H1 (cell line): ENCODE measurements around the gene CDH18. TPM values are rescaled to one million over a fixed set of nuclear protein-coding genes. Genes with fewer than 3 reads are reported as not detected.

Experiments
- CTCF ChIA-PET: fragments of 300-600 bp; sonication (Branson Sonifier 250); formaldehyde crosslinking; loops from one replicate; lab custom pipeline; 2021; ENCODE audit not compliant: partially characterized antibody; lab: Charles Lee
- POLR2A ChIA-PET: fragments of 300-600 bp; sonication (Branson Sonifier 250); formaldehyde crosslinking; loops from one replicate; lab custom pipeline; 2021; ENCODE audit warnings: inconsistent platforms; ENCODE audit not compliant: partially characterized antibody; lab: Charles Lee
- DNase-seq, 2 experiments: peaks; one replicate each; pipeline versions ENCODE4 v3.0.0 to v3.0.0-alpha.2; 2010 to 2022; ENCODE audit warnings: low spot score in 2 of 2, low read depth in 1 of 2, mixed read lengths in 1 of 2
- FAIRE-seq: peaks from 2 replicates; lab custom pipeline; 2011; peaks lifted over from hg19 to GRCh38; lab: Jason Lieb, UNC
- H2AFZ ChIP-seq: 2 replicates; pipeline ENCODE4 v1.8.1; 2012; ENCODE audit warnings: low read length, inconsistent platforms
- H2AK5ac ChIP-seq: 2 replicates; pipeline ENCODE4 v1.6.1; 2013; ENCODE audit warnings: low read depth, low read length
- H2BK120ac ChIP-seq: replicated peaks from 2 replicates; pipeline ENCODE3; 2013; ENCODE audit warnings: low read depth, low read length, inconsistent platforms
- H2BK12ac ChIP-seq: 2 replicates; pipeline ENCODE4 v1.6.1; 2013; ENCODE audit warnings: low read depth, low read length
- H2BK15ac ChIP-seq: 2 replicates; pipeline ENCODE4 v1.6.1; 2013; ENCODE audit warnings: low read length
- H2BK20ac ChIP-seq: 2 replicates; pipeline ENCODE4 v1.6.1; 2013; ENCODE audit warnings: low read length
- H2BK5ac ChIP-seq: 2 replicates; pipeline ENCODE4 v1.6.1; 2013; ENCODE audit warnings: low read depth, low read length
- H3K14ac ChIP-seq: 2 replicates; pipeline ENCODE4 v1.6.1; 2013; ENCODE audit warnings: inconsistent platforms; ENCODE audit not compliant: insufficient read length
- H3K18ac ChIP-seq: 2 replicates; pipeline ENCODE4 v1.6.1; 2013; ENCODE audit warnings: low read length; ENCODE audit errors: extremely low read depth
- H3K23ac ChIP-seq: 2 replicates; pipeline ENCODE4 v1.6.1; 2013; ENCODE audit warnings: inconsistent platforms; ENCODE audit not compliant: insufficient read length
- H3K23me2 ChIP-seq: 2 replicates; pipeline ENCODE4 v1.6.1; 2013; ENCODE audit warnings: low read depth, low read length
- H3K27ac ChIP-seq: 2 replicates; pipeline ENCODE4 v1.6.1; 2011; ENCODE audit warnings: low read depth, low read length, inconsistent platforms
- H3K27me3 ChIP-seq, 4 experiments: replicated peaks in 1 of 4; 1 replicate in 1 of 4; 2 replicates in 3 of 4; pipeline versions ENCODE4 v1.6.1 to v1.8.1; 2011 to 2013; ENCODE audit warnings: low read length in 3 of 4, mild to moderate bottlenecking in 3 of 4, inconsistent platforms in 2 of 4, mixed read lengths in 2 of 4, moderate library complexity in 1 of 4; ENCODE audit not compliant: control insufficient read depth in 3 of 4, insufficient read depth in 3 of 4; ENCODE audit errors: extremely low read depth in 1 of 4
- H3K36me3 ChIP-seq, 4 experiments: 2 replicates each; pipeline versions ENCODE4 v1.6.1 to v1.8.1; 2011 to 2013; ENCODE audit warnings: mild to moderate bottlenecking in 4 of 4, low read length in 3 of 4, moderate library complexity in 2 of 4, control low read depth in 1 of 4, inconsistent platforms in 1 of 4; ENCODE audit not compliant: insufficient read depth in 4 of 4, control insufficient read depth in 2 of 4
- H3K4ac ChIP-seq: replicated peaks from 2 replicates; pipeline ENCODE3; 2013; ENCODE audit warnings: low read length, low read depth, mixed read lengths, inconsistent platforms; ENCODE audit not compliant: insufficient read length
- H3K4me1 ChIP-seq, 4 experiments: replicated peaks in 1 of 4; 1 replicate in 1 of 4; 2 replicates in 3 of 4; pipeline versions ENCODE4 v1.6.1 to v1.8.1; 2011 to 2013; ENCODE audit warnings: low read length in 3 of 4, inconsistent platforms in 2 of 4, mixed read lengths in 1 of 4; ENCODE audit not compliant: insufficient read depth in 4 of 4, control insufficient read depth in 3 of 4
- H3K4me2 ChIP-seq, 2 experiments: 2 replicates each; pipeline versions ENCODE4 v1.6.1 to v1.8.1; 2011 to 2013; ENCODE audit warnings: low read depth in 2 of 2, low read length in 2 of 2, control low read depth in 1 of 2, inconsistent platforms in 1 of 2, mild to moderate bottlenecking in 1 of 2; ENCODE audit not compliant: insufficient read depth in 1 of 2
- H3K4me3 ChIP-seq, 4 experiments: fragments of 200-600, 300-600 bp in 1 of 4; sonication (generic), shearing (Covaris generic), sonication (Bioruptor Twin) in 1 of 4; 2 replicates each; pipeline versions ENCODE4 v1.5.1 to v1.8.1; 2011 to 2016; ENCODE audit warnings: low read length in 4 of 4, low read depth in 3 of 4, control low read depth in 2 of 4, inconsistent platforms in 2 of 4, mild to moderate bottlenecking in 2 of 4, mixed read lengths in 1 of 4, moderate library complexity in 1 of 4; ENCODE audit not compliant: insufficient read depth in 2 of 4; ENCODE audit errors: extremely low read depth in 1 of 4
- H3K56ac ChIP-seq: replicated peaks from 2 replicates; pipeline ENCODE3; 2013; ENCODE audit warnings: low read depth, mild to moderate bottlenecking, mixed read lengths, low read length, inconsistent platforms; ENCODE audit not compliant: insufficient read length
- H3K79me1 ChIP-seq: 2 replicates; pipeline ENCODE4 v1.6.1; 2013; ENCODE audit warnings: low read depth, low read length, control low read depth
- H3K79me2 ChIP-seq, 2 experiments: 2 replicates each; pipeline versions ENCODE4 v1.6.1 to v1.8.1; 2012 to 2013; ENCODE audit warnings: low read length in 2 of 2, mild to moderate bottlenecking in 2 of 2, inconsistent platforms in 1 of 2; ENCODE audit not compliant: insufficient read depth in 2 of 2, control insufficient read depth in 1 of 2
- H3K9ac ChIP-seq, 4 experiments: replicated peaks in 1 of 4; 1 replicate in 1 of 4; 2 replicates in 3 of 4; pipeline versions ENCODE4 v1.6.1 to v1.8.1; 2011 to 2013; ENCODE audit warnings: low read depth in 3 of 4, low read length in 3 of 4, control low read depth in 2 of 4, mild to moderate bottlenecking in 2 of 4, moderate library complexity in 2 of 4, inconsistent platforms in 1 of 4; ENCODE audit errors: extremely low read depth in 1 of 4
- H3K9me3 ChIP-seq, 2 experiments: 2 replicates each; pipeline versions ENCODE4 v1.6.1 to v1.8.1; 2012 to 2013; ENCODE audit warnings: mild to moderate bottlenecking in 2 of 2, moderate library complexity in 2 of 2, control low read depth in 1 of 2, inconsistent platforms in 1 of 2, low read depth in 1 of 2, low read length in 1 of 2, mixed read lengths in 1 of 2; ENCODE audit not compliant: insufficient read depth in 2 of 2
- H4K20me1 ChIP-seq, 2 experiments: replicated peaks in 1 of 2; 2 replicates each; pipeline versions ENCODE3 to v1.8.1; 2011 to 2013; ENCODE audit warnings: inconsistent platforms in 2 of 2, low read length in 2 of 2, mild to moderate bottlenecking in 1 of 2; ENCODE audit not compliant: insufficient read depth in 2 of 2, control insufficient read depth in 1 of 2
- H4K5ac ChIP-seq: 2 replicates; pipeline ENCODE4 v1.6.1; 2013; ENCODE audit warnings: low read length, low read depth, mixed read lengths, inconsistent platforms; ENCODE audit not compliant: insufficient read length
- H4K8ac ChIP-seq: 2 replicates; pipeline ENCODE4 v1.8.0; 2013; ENCODE audit warnings: mild to moderate bottlenecking, moderate library complexity, low read length, inconsistent platforms; ENCODE audit not compliant: insufficient read depth; ENCODE audit errors: extremely low read depth
- H4K91ac ChIP-seq: replicated peaks from 2 replicates; pipeline ENCODE3; 2013; ENCODE audit warnings: low read length, mixed read lengths, inconsistent platforms; ENCODE audit not compliant: insufficient read length
- ASH2L ChIP-seq: fragments of 200-600, 300-600 bp; sonication (generic); IDR thresholded peaks from one replicate; pipeline ENCODE4 v1.7.1; 2017; ENCODE audit warnings: low read length
- CBX8 ChIP-seq: fragments of 300-800, 300-1000 bp; sonication (generic); IDR thresholded peaks from 2 replicates; pipeline ENCODE4 v1.7.1; 2016; ENCODE audit warnings: low read depth, low read length, borderline replicate concordance
- CHD2 ChIP-seq: IDR thresholded peaks from 2 replicates; pipeline ENCODE4 v1.6.1; 2012; ENCODE audit warnings: low read length, improper control_type of control experiment
- GTF2F1 ChIP-seq: IDR thresholded peaks from 2 replicates; pipeline ENCODE4 v1.6.1; 2012; ENCODE audit warnings: low read depth, low read length, improper control_type of control experiment, borderline replicate concordance
- JUND ChIP-seq: IDR thresholded peaks from 2 replicates; pipeline ENCODE4 v1.6.1; 2011; ENCODE audit warnings: mild to moderate bottlenecking, improper control_type of control experiment, low read length
- KDM4A ChIP-seq: IDR thresholded peaks from one replicate; pipeline ENCODE4 v1.7.1; 2012; ENCODE audit warnings: low read depth, mild to moderate bottlenecking, moderate library complexity, low read length, inconsistent platforms; ENCODE audit not compliant: severe bottlenecking
- KDM5A ChIP-seq: fragments of 200-600 bp; IDR thresholded peaks from 2 replicates; pipeline ENCODE4 v1.7.1; 2012; ENCODE audit warnings: mild to moderate bottlenecking, low read length, inconsistent platforms, mixed read lengths
- RBBP5 ChIP-seq: IDR thresholded peaks from 2 replicates; pipeline ENCODE4 v1.7.1; 2012; ENCODE audit warnings: low read depth, mild to moderate bottlenecking, inconsistent platforms, low read length, moderate library complexity, borderline replicate concordance
- SIN3A ChIP-seq, 2 experiments: IDR thresholded peaks in 1 of 2; conservative IDR thresholded peaks in 1 of 2; 2 replicates each; pipeline ENCODE4 v1.6.1; 2011 to 2012; ENCODE audit warnings: low read length in 2 of 2, improper control_type of control experiment in 1 of 2, low read depth in 1 of 2, mild to moderate bottlenecking in 1 of 2
- SIX5 ChIP-seq: IDR thresholded peaks from 2 replicates; pipeline ENCODE4 v1.6.1; 2011; ENCODE audit warnings: mild to moderate bottlenecking, low read depth, low read length
- TCF12 ChIP-seq: IDR thresholded peaks from 2 replicates; pipeline ENCODE4 v1.6.1; 2011; ENCODE audit warnings: low read depth, mild to moderate bottlenecking, low read length
- USF2 ChIP-seq: IDR thresholded peaks from 2 replicates; pipeline ENCODE4 v1.6.1; 2011; ENCODE audit warnings: low read length, improper control_type of control experiment
- ZNF274 ChIP-seq: IDR thresholded peaks from 2 replicates; pipeline ENCODE4 v1.7.0; 2012; ENCODE audit warnings: low read length, borderline replicate concordance; ENCODE audit errors: extremely low read depth
- WGBS, 2 experiments: shearing (Covaris generic) in 1 of 2; methylation state at CpG; one replicate each; pipeline versions ENCODE4 v1.1.6 to v1.1.7; 2013 to 2015; ENCODE audit warnings: low lambda C conversion rate in 2 of 2, mixed read lengths in 2 of 2, inconsistent platforms in 1 of 2, low coverage in 1 of 2, missing lambda C conversion rate in 1 of 2; ENCODE audit not compliant: insufficient replicate concordance in 2 of 2, insufficient coverage in 1 of 2, insufficient read length in 1 of 2; ENCODE audit errors: extremely low coverage in 1 of 2, missing lambda C conversion rate in 1 of 2; 5-methylcytosine and 5-hydroxymethylcytosine counted together
- polyA plus RNA-seq, 7 experiments: library from polyadenylated mRNA; depleted of rRNA in 3 of 7; stranded (reverse) in 5 of 7; unstranded in 2 of 7; fragments of >200 nt in 5 of 7; fragments of 200-250 nt in 2 of 7; gene quantifications; 1 replicate in 5 of 7; 2 replicates in 1 of 7; 4 replicates in 1 of 7; pipeline versions ENCODE4 v1.2.1 to v1.2.3, GENCODE V29; 2011 to 2013; ENCODE audit warnings: missing spikeins in 2 of 7, mixed read lengths in 2 of 7
- total RNA-seq: library from RNA; stranded (reverse); fragmentation: NEBNext Ultra II Directional; extraction: Animal tissue kit (Norgen Biotek cat#: 25700); gene quantifications from 2 replicates; pipeline ENCODE4 v1.2.1, GENCODE V29; 2021

CDH18 gene
- total and polyA plus RNA-seq, 2 of the 8 experiments (the other 6 are each of a cell fraction or from before 2014, with no cell fraction given) = 0.30 to 0.32 TPM

DNA sequence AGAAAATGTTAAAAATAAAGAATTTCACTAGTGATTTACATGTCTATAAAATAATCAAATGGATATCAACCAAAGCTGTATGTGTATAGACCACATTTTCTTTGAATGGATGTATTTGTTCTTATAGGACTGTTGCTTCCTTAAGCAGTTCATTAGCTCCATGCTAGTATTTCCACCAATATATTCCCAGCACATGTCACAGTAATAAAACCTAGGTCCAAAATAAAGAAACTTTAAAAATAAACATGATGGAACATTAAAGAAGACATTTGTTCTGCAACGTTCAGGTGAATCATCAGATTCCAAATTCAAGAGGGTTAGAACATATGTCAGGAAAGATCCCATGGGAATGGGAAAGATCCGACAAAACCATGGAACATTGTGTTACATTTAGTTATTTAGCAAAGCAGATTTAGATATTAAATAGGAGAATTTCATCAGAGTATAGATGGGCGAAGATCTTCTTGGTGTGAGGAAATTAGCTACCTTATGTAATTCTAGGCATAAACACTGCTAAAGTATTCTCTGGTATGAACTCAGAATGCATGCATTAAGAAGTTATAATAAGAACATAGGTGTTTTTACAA is 490.7 kb downstream of the CDH18 start:
- H3K27ac ChIP-seq = no peak overlapping the region
- H2BK120ac ChIP-seq = no peak overlapping the region
- no peaks in the 10 kb centered on the region for H3K79me1 ChIP-seq
- no peak overlapping the region for H2BK15ac ChIP-seq
- no peak overlapping the region for H3K56ac ChIP-seq
- H2AK5ac ChIP-seq = no peak overlapping the region
- no peak overlapping the region for H2BK20ac ChIP-seq
- FAIRE-seq (no peak), DNase-seq (no peak)
- no peaks in the 10 kb centered on the region for H3K36me3 ChIP-seq
- H3K9me3 ChIP-seq = no peaks in the 10 kb centered on the region
- no peaks in the 10 kb centered on the region for H3K27me3 ChIP-seq
- no peak overlapping the region for H2BK5ac ChIP-seq
- no peak overlapping the region for H3K14ac ChIP-seq
- 93% methylated on average over 3 of the region's 3 CpGs; no CpG with 5 or more reads in 1 of the 2 experiments for WGBS, 2 experiments
- no peak overlapping the region for H4K91ac ChIP-seq
- H3K9ac ChIP-seq = no peak overlapping the region
- no peaks in the 10 kb centered on the region for H3K4me1 ChIP-seq
- ChIA-PET CTCF (no interaction called here), POLR2A (no interaction called here)
- H4K8ac ChIP-seq = no peak overlapping the region
- no peak overlapping the region for H3K4me2 ChIP-seq
- H3K4ac ChIP-seq = no peak overlapping the region
- no peak overlapping the region for H2BK12ac ChIP-seq
- H3K79me2 ChIP-seq = no peaks in the 10 kb centered on the region
- no peak overlapping the region for H2AFZ ChIP-seq
- no peaks in the 10 kb centered on the region for H4K20me1 ChIP-seq
- H3K18ac ChIP-seq = no peak overlapping the region
- H4K5ac ChIP-seq = no peak overlapping the region
- H3K23me2 ChIP-seq = no peaks in the 10 kb centered on the region
- no peak overlapping the region for H3K4me3 ChIP-seq
- no peak overlapping the region for H3K23ac ChIP-seq
- TF ChIP-seq RBBP5 (no peak), KDM4A (no peak), SIX5 (no peak), CHD2 (no peak), USF2 (no peak), JUND (no peak), GTF2F1 (no peak), SIN3A (conservative IDR thresholded peaks at IDR 0.05 in 1 of 2, IDR thresholded peaks at IDR 0.05 in 1 of 2; ENCODE audit: low read depth in 1 of 2, low read length in 2 of 2) (no peak), ASH2L (no peak), ZNF274 (no peak), KDM5A (no peak), TCF12 (no peak), CBX8 (no peak)
